H1 (cell line): Measurements from ENCODE around the gene CCDC110. TPM values are rescaled to one million over a fixed set of nuclear protein-coding genes. Genes with fewer than 3 reads are reported as not detected.

ENCODE experiments used
- CTCF ChIA-PET: fragments of 300-600 bp; sonication (Branson Sonifier 250); formaldehyde crosslinking; loops from one replicate; lab custom pipeline; 2021; ENCODE audit not compliant: partially characterized antibody; lab: Charles Lee
- POLR2A ChIA-PET: fragments of 300-600 bp; sonication (Branson Sonifier 250); formaldehyde crosslinking; loops from one replicate; lab custom pipeline; 2021; ENCODE audit warnings: inconsistent platforms; ENCODE audit not compliant: partially characterized antibody; lab: Charles Lee
- DNase-seq, 2 experiments: peaks; one replicate each; pipeline versions ENCODE4 v3.0.0 to v3.0.0-alpha.2; 2010 to 2022; ENCODE audit warnings: low spot score in 2 of 2, low read depth in 1 of 2, mixed read lengths in 1 of 2
- FAIRE-seq: peaks from 2 replicates; lab custom pipeline; 2011; peaks lifted over from hg19 to GRCh38; lab: Jason Lieb, UNC
- H2AFZ ChIP-seq: 2 replicates; pipeline ENCODE4 v1.8.1; 2012; ENCODE audit warnings: low read length, inconsistent platforms
- H2AK5ac ChIP-seq: 2 replicates; pipeline ENCODE4 v1.6.1; 2013; ENCODE audit warnings: low read depth, low read length
- H2BK120ac ChIP-seq: replicated peaks from 2 replicates; pipeline ENCODE3; 2013; ENCODE audit warnings: low read depth, low read length, inconsistent platforms
- H2BK12ac ChIP-seq: 2 replicates; pipeline ENCODE4 v1.6.1; 2013; ENCODE audit warnings: low read depth, low read length
- H2BK15ac ChIP-seq: 2 replicates; pipeline ENCODE4 v1.6.1; 2013; ENCODE audit warnings: low read length
- H2BK20ac ChIP-seq: 2 replicates; pipeline ENCODE4 v1.6.1; 2013; ENCODE audit warnings: low read length
- H2BK5ac ChIP-seq: 2 replicates; pipeline ENCODE4 v1.6.1; 2013; ENCODE audit warnings: low read depth, low read length
- H3K14ac ChIP-seq: 2 replicates; pipeline ENCODE4 v1.6.1; 2013; ENCODE audit warnings: inconsistent platforms; ENCODE audit not compliant: insufficient read length
- H3K18ac ChIP-seq: 2 replicates; pipeline ENCODE4 v1.6.1; 2013; ENCODE audit warnings: low read length; ENCODE audit errors: extremely low read depth
- H3K23ac ChIP-seq: 2 replicates; pipeline ENCODE4 v1.6.1; 2013; ENCODE audit warnings: inconsistent platforms; ENCODE audit not compliant: insufficient read length
- H3K23me2 ChIP-seq: 2 replicates; pipeline ENCODE4 v1.6.1; 2013; ENCODE audit warnings: low read depth, low read length
- H3K27ac ChIP-seq: 2 replicates; pipeline ENCODE4 v1.6.1; 2011; ENCODE audit warnings: low read depth, low read length, inconsistent platforms
- H3K27me3 ChIP-seq, 4 experiments: replicated peaks in 1 of 4; 1 replicate in 1 of 4; 2 replicates in 3 of 4; pipeline versions ENCODE4 v1.6.1 to v1.8.1; 2011 to 2013; ENCODE audit warnings: low read length in 3 of 4, mild to moderate bottlenecking in 3 of 4, inconsistent platforms in 2 of 4, mixed read lengths in 2 of 4, moderate library complexity in 1 of 4; ENCODE audit not compliant: control insufficient read depth in 3 of 4, insufficient read depth in 3 of 4; ENCODE audit errors: extremely low read depth in 1 of 4
- H3K36me3 ChIP-seq, 4 experiments: 2 replicates each; pipeline versions ENCODE4 v1.6.1 to v1.8.1; 2011 to 2013; ENCODE audit warnings: mild to moderate bottlenecking in 4 of 4, low read length in 3 of 4, moderate library complexity in 2 of 4, control low read depth in 1 of 4, inconsistent platforms in 1 of 4; ENCODE audit not compliant: insufficient read depth in 4 of 4, control insufficient read depth in 2 of 4
- H3K4ac ChIP-seq: replicated peaks from 2 replicates; pipeline ENCODE3; 2013; ENCODE audit warnings: low read length, low read depth, mixed read lengths, inconsistent platforms; ENCODE audit not compliant: insufficient read length
- H3K4me1 ChIP-seq, 4 experiments: replicated peaks in 1 of 4; 1 replicate in 1 of 4; 2 replicates in 3 of 4; pipeline versions ENCODE4 v1.6.1 to v1.8.1; 2011 to 2013; ENCODE audit warnings: low read length in 3 of 4, inconsistent platforms in 2 of 4, mixed read lengths in 1 of 4; ENCODE audit not compliant: insufficient read depth in 4 of 4, control insufficient read depth in 3 of 4
- H3K4me2 ChIP-seq, 2 experiments: 2 replicates each; pipeline versions ENCODE4 v1.6.1 to v1.8.1; 2011 to 2013; ENCODE audit warnings: low read depth in 2 of 2, low read length in 2 of 2, control low read depth in 1 of 2, inconsistent platforms in 1 of 2, mild to moderate bottlenecking in 1 of 2; ENCODE audit not compliant: insufficient read depth in 1 of 2
- H3K4me3 ChIP-seq, 4 experiments: fragments of 200-600, 300-600 bp in 1 of 4; sonication (generic), shearing (Covaris generic), sonication (Bioruptor Twin) in 1 of 4; 2 replicates each; pipeline versions ENCODE4 v1.5.1 to v1.8.1; 2011 to 2016; ENCODE audit warnings: low read length in 4 of 4, low read depth in 3 of 4, control low read depth in 2 of 4, inconsistent platforms in 2 of 4, mild to moderate bottlenecking in 2 of 4, mixed read lengths in 1 of 4, moderate library complexity in 1 of 4; ENCODE audit not compliant: insufficient read depth in 2 of 4; ENCODE audit errors: extremely low read depth in 1 of 4
- H3K56ac ChIP-seq: replicated peaks from 2 replicates; pipeline ENCODE3; 2013; ENCODE audit warnings: low read depth, mild to moderate bottlenecking, mixed read lengths, low read length, inconsistent platforms; ENCODE audit not compliant: insufficient read length
- H3K79me1 ChIP-seq: 2 replicates; pipeline ENCODE4 v1.6.1; 2013; ENCODE audit warnings: low read depth, low read length, control low read depth
- H3K79me2 ChIP-seq, 2 experiments: 2 replicates each; pipeline versions ENCODE4 v1.6.1 to v1.8.1; 2012 to 2013; ENCODE audit warnings: low read length in 2 of 2, mild to moderate bottlenecking in 2 of 2, inconsistent platforms in 1 of 2; ENCODE audit not compliant: insufficient read depth in 2 of 2, control insufficient read depth in 1 of 2
- H3K9ac ChIP-seq, 4 experiments: replicated peaks in 1 of 4; 1 replicate in 1 of 4; 2 replicates in 3 of 4; pipeline versions ENCODE4 v1.6.1 to v1.8.1; 2011 to 2013; ENCODE audit warnings: low read depth in 3 of 4, low read length in 3 of 4, control low read depth in 2 of 4, mild to moderate bottlenecking in 2 of 4, moderate library complexity in 2 of 4, inconsistent platforms in 1 of 4; ENCODE audit errors: extremely low read depth in 1 of 4
- H3K9me3 ChIP-seq, 2 experiments: 2 replicates each; pipeline versions ENCODE4 v1.6.1 to v1.8.1; 2012 to 2013; ENCODE audit warnings: mild to moderate bottlenecking in 2 of 2, moderate library complexity in 2 of 2, control low read depth in 1 of 2, inconsistent platforms in 1 of 2, low read depth in 1 of 2, low read length in 1 of 2, mixed read lengths in 1 of 2; ENCODE audit not compliant: insufficient read depth in 2 of 2
- H4K20me1 ChIP-seq, 2 experiments: replicated peaks in 1 of 2; 2 replicates each; pipeline versions ENCODE3 to v1.8.1; 2011 to 2013; ENCODE audit warnings: inconsistent platforms in 2 of 2, low read length in 2 of 2, mild to moderate bottlenecking in 1 of 2; ENCODE audit not compliant: insufficient read depth in 2 of 2, control insufficient read depth in 1 of 2
- H4K5ac ChIP-seq: 2 replicates; pipeline ENCODE4 v1.6.1; 2013; ENCODE audit warnings: low read length, low read depth, mixed read lengths, inconsistent platforms; ENCODE audit not compliant: insufficient read length
- H4K8ac ChIP-seq: 2 replicates; pipeline ENCODE4 v1.8.0; 2013; ENCODE audit warnings: mild to moderate bottlenecking, moderate library complexity, low read length, inconsistent platforms; ENCODE audit not compliant: insufficient read depth; ENCODE audit errors: extremely low read depth
- H4K91ac ChIP-seq: replicated peaks from 2 replicates; pipeline ENCODE3; 2013; ENCODE audit warnings: low read length, mixed read lengths, inconsistent platforms; ENCODE audit not compliant: insufficient read length
- EZH2 ChIP-seq: fragments of 200-600 bp; sonication (generic); IDR thresholded peaks from 2 replicates; pipeline ENCODE4 v1.7.1; 2012; ENCODE audit warnings: low read depth, mild to moderate bottlenecking, moderate library complexity, low read length, inconsistent platforms; ENCODE audit not compliant: severe bottlenecking
- JUND ChIP-seq: IDR thresholded peaks from 2 replicates; pipeline ENCODE4 v1.6.1; 2011; ENCODE audit warnings: mild to moderate bottlenecking, improper control_type of control experiment, low read length
- SRF ChIP-seq: IDR thresholded peaks from 2 replicates; pipeline ENCODE4 v1.6.1; 2011; ENCODE audit warnings: mild to moderate bottlenecking, low read depth, low read length, moderate library complexity
- SUZ12 ChIP-seq: fragments of 200-600 bp; sonication (generic); IDR thresholded peaks from 2 replicates; pipeline ENCODE4 v1.6.1; 2012; ENCODE audit warnings: mild to moderate bottlenecking, inconsistent platforms, low read length, moderate library complexity, mixed read lengths
- TCF12 ChIP-seq: IDR thresholded peaks from 2 replicates; pipeline ENCODE4 v1.6.1; 2011; ENCODE audit warnings: low read depth, mild to moderate bottlenecking, low read length
- WGBS, 2 experiments: shearing (Covaris generic) in 1 of 2; methylation state at CpG; one replicate each; pipeline versions ENCODE4 v1.1.6 to v1.1.7; 2013 to 2015; ENCODE audit warnings: low lambda C conversion rate in 2 of 2, mixed read lengths in 2 of 2, inconsistent platforms in 1 of 2, low coverage in 1 of 2, missing lambda C conversion rate in 1 of 2; ENCODE audit not compliant: insufficient replicate concordance in 2 of 2, insufficient coverage in 1 of 2, insufficient read length in 1 of 2; ENCODE audit errors: extremely low coverage in 1 of 2, missing lambda C conversion rate in 1 of 2; 5-methylcytosine and 5-hydroxymethylcytosine counted together
- polyA plus RNA-seq, 7 experiments: library from polyadenylated mRNA; depleted of rRNA in 3 of 7; stranded (reverse) in 5 of 7; unstranded in 2 of 7; fragments of >200 nt in 5 of 7; fragments of 200-250 nt in 2 of 7; gene quantifications; 1 replicate in 5 of 7; 2 replicates in 1 of 7; 4 replicates in 1 of 7; pipeline versions ENCODE4 v1.2.1 to v1.2.3, GENCODE V29; 2011 to 2013; ENCODE audit warnings: missing spikeins in 2 of 7, mixed read lengths in 2 of 7
- total RNA-seq: library from RNA; stranded (reverse); fragmentation: NEBNext Ultra II Directional; extraction: Animal tissue kit (Norgen Biotek cat#: 25700); gene quantifications from 2 replicates; pipeline ENCODE4 v1.2.1, GENCODE V29; 2021

The CCDC110 gene
- total and polyA plus RNA-seq, 2 of the 8 experiments (the other 6 are each of a cell fraction or from before 2014, with no cell fraction given) = 0.33 to 3.1 TPM

- H3K4me2 ChIP-seq = no peak overlapping the region
- no peak overlapping the region for H3K14ac ChIP-seq
- no peak overlapping the region for H3K18ac ChIP-seq
- no peak overlapping the region for H2BK5ac ChIP-seq
- no peak for TF ChIP-seq EZH2
- TF ChIP-seq JUND = no peak
- no peak for TF ChIP-seq SRF
- TF ChIP-seq SUZ12 = no peak
- no peak for TF ChIP-seq TCF12
- no peaks in the 10 kb centered on the region; a peak in 1 of 4 replicates for H3K9me3 ChIP-seq
- H3K36me3 ChIP-seq = peaks cover 0 to 26% (median 7%) of the 10 kb centered on the region in 4 experiments; a peak in 4 of 8 replicates
- H3K23me2 ChIP-seq = no peaks in the 10 kb centered on the region
- 88% methylated on average over 5 of the region's 5 CpGs; no CpG with 5 or more reads in 1 of the 2 experiments for WGBS, 2 experiments
- no peaks in the 10 kb centered on the region for H3K27me3 ChIP-seq
- FAIRE-seq = no peak
- no peak overlapping the region for H4K91ac ChIP-seq
- H2BK20ac ChIP-seq = no peak overlapping the region
- H3K4me1 ChIP-seq = no peaks in the 10 kb centered on the region
- H4K5ac ChIP-seq = no peak overlapping the region
- no peak overlapping the region for H2AFZ ChIP-seq
- H3K79me2 ChIP-seq = no peaks in the 10 kb centered on the region
- ChIA-PET CTCF (no interaction called here), POLR2A (interaction anchor here (0.6 kb wide), 1 partner anchor 348 kb away, joined by 3 read pairs; no protein-coding TSS in a partner anchor)
- H2BK120ac ChIP-seq = no peak overlapping the region
- H3K4me3 ChIP-seq = no peak overlapping the region
- no peak overlapping the region for H2BK15ac ChIP-seq
- no peak for DNase-seq
- peaks cover 0 to 4% of the 10 kb centered on the region in 2 experiments for H4K20me1 ChIP-seq
- H3K79me1 ChIP-seq = no peaks in the 10 kb centered on the region
- no peak overlapping the region for H3K4ac ChIP-seq
- H2BK12ac ChIP-seq = no peak overlapping the region
- H3K56ac ChIP-seq = no peak overlapping the region
- H3K23ac ChIP-seq = no peak overlapping the region
- no peak overlapping the region for H3K27ac ChIP-seq
- no peak overlapping the region for H4K8ac ChIP-seq
- no peak overlapping the region for H3K9ac ChIP-seq
- no peak overlapping the region for H2AK5ac ChIP-seq
Measured at GRCh38 chr4:185412412-185412811, 59.1 kb downstream of the CCDC110 start.
